HCT116 (cell line): ENCODE results near the gene HLA-B.

Experiments
- CBX3 ChIP-seq: IDR thresholded peaks from 2 replicates; pipeline ENCODE4 v1.6.1; 2012; ENCODE audit warnings: low read depth
- CTCF ChIP-seq, 3 experiments: fragments of 200-600 bp in 1 of 3; sonication (generic) in 1 of 3; IDR thresholded peaks in 2 of 3; conservative IDR thresholded peaks in 1 of 3; 2 replicates each; pipeline ENCODE4 v1.5.1; 2012 to 2017; ENCODE audit warnings: low read depth in 2 of 3, low read length in 2 of 3, antibody characterized with exemption in 1 of 3, borderline replicate concordance in 1 of 3, control low read depth in 1 of 3, mild to moderate bottlenecking in 1 of 3, mixed read lengths in 1 of 3, mixed run types in 1 of 3, moderate library complexity in 1 of 3; ENCODE audit not compliant: insufficient read depth in 1 of 3
- EZH2 ChIP-seq: fragments of 200-600 bp; sonication (generic); IDR thresholded peaks from 2 replicates; pipeline ENCODE4 v1.6.1; 2017; ENCODE audit warnings: antibody characterized with exemption, mixed run types
- MAX ChIP-seq: IDR thresholded peaks from 2 replicates; pipeline ENCODE4 v1.6.1; 2012
- POLR2A ChIP-seq: IDR thresholded peaks from 2 replicates; pipeline ENCODE4 v1.7.0; 2011; ENCODE audit warnings: borderline replicate concordance; ENCODE audit not compliant: insufficient read depth, insufficient read length; ENCODE audit errors: extremely low read depth
- POLR2AphosphoS5 ChIP-seq: IDR thresholded peaks from 2 replicates; pipeline ENCODE4 v1.6.1; 2011; ENCODE audit warnings: mild to moderate bottlenecking, low read depth, low read length, moderate library complexity
- SP1 ChIP-seq: IDR thresholded peaks from 2 replicates; pipeline ENCODE4 v1.6.1; 2012; ENCODE audit warnings: low read depth
- TF ChIP-seq, protein P1 (sequence below): IDR thresholded peaks from 2 replicates; pipeline ENCODE4 v1.6.1; 2011; ENCODE audit warnings: mild to moderate bottlenecking, low read length, moderate library complexity; ENCODE audit not compliant: insufficient replicate concordance; ENCODE audit errors: extremely low read depth

DNA sequence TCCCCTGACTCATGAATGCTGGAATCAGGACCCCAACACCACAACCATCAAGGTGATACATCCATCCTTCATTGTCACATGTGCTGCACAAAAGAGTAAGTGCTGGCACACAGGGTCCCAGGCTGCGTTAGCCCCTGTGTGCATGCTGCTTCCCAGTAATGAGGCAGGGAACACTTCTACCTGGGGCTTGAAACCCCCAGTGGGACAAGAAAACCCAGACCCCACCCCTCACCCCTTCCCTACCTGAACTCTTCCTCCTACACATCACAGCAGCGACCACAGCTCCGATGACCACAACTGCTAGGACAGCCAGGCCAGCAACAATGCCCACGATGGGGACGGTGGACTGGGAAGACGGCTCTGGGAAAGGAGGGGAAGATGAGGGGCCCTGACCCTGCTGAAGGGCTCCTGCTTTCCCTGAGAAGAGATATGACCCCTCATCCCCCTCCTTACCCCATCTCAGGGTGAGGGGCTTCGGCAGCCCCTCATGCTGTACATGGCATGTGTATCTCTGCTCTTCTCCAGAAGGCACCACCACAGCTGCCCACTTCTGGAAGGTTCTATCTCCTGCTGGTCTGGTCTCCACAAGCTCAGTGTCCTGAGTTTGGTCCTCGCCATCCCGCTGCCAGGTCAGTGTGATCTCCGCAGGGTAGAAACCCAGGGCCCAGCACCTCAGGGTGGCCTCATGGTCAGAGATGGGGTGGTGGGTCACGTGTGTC, 2.0 kb downstream of the HLA-B start:
- TF ChIP-seq, protein P1, sequence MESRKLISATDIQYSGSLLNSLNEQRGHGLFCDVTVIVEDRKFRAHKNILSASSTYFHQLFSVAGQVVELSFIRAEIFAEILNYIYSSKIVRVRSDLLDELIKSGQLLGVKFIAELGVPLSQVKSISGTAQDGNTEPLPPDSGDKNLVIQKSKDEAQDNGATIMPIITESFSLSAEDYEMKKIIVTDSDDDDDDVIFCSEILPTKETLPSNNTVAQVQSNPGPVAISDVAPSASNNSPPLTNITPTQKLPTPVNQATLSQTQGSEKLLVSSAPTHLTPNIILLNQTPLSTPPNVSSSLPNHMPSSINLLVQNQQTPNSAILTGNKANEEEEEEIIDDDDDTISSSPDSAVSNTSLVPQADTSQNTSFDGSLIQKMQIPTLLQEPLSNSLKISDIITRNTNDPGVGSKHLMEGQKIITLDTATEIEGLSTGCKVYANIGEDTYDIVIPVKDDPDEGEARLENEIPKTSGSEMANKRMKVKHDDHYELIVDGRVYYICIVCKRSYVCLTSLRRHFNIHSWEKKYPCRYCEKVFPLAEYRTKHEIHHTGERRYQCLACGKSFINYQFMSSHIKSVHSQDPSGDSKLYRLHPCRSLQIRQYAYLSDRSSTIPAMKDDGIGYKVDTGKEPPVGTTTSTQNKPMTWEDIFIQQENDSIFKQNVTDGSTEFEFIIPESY: no peak
- TF ChIP-seq CTCF (IDR thresholded peaks at IDR 0.05 in 2 of 3, conservative IDR thresholded peaks at IDR 0.05 in 1 of 3; ENCODE audit: borderline replicate concordance in 1 of 3, insufficient read depth in 1 of 3, low read depth in 2 of 3, low read length in 2 of 3) (no peak), MAX (no peak), POLR2AphosphoS5 (no peak), EZH2 (no peak), CBX3 (no peak), SP1 (no peak), POLR2A (no peak)
